Neural progenitor cell (in vitro differentiated cells): ENCODE data around the gene VAV3. TPM values are rescaled to one million over a fixed set of nuclear protein-coding genes. Genes with fewer than 3 reads are reported as not detected.

Experiments
- DNase-seq: peaks from one replicate; pipeline ENCODE4 v3.0.0-alpha.2; 2016; ENCODE audit warnings: low spot score
- H2AFZ ChIP-seq: fragments of 200-600 bp; sonication (generic); replicated peaks from 2 replicates; pipeline ENCODE4 v1.6.1; 2016; ENCODE audit warnings: antibody characterized with exemption
- H3F3A ChIP-seq: fragments of 200-600 bp; sonication (generic); 2 replicates; pipeline ENCODE4 v1.6.1; 2016; ENCODE audit warnings: antibody characterized with exemption, low read depth
- H3K27ac ChIP-seq: fragments of 200-600 bp; sonication (generic); 2 replicates; pipeline ENCODE4 v1.5.1; 2016; ENCODE audit warnings: mild to moderate bottlenecking
- H3K27me3 ChIP-seq: fragments of 200-600 bp; sonication (generic); 2 replicates; pipeline ENCODE4 v1.6.1; 2016; ENCODE audit warnings: mild to moderate bottlenecking, moderate library complexity
- H3K36me3 ChIP-seq: fragments of 200-600 bp; sonication (generic); 2 replicates; pipeline ENCODE4 v1.5.1; 2016
- H3K4me1 ChIP-seq: fragments of 200-600 bp; sonication (generic); 2 replicates; pipeline ENCODE4 v1.6.1; 2016; ENCODE audit warnings: mixed run types
- H3K4me2 ChIP-seq: fragments of 200-600 bp; sonication (generic); 2 replicates; pipeline ENCODE4 v1.6.1; 2016
- H3K4me3 ChIP-seq: fragments of 200-600 bp; sonication (generic); 2 replicates; pipeline ENCODE4 v1.5.1; 2016
- H3K79me2 ChIP-seq: fragments of 200-600 bp; sonication (generic); 2 replicates; pipeline ENCODE4 v1.6.1; 2016; ENCODE audit warnings: low read depth
- H3K9ac ChIP-seq: fragments of 200-600 bp; sonication (generic); 2 replicates; pipeline ENCODE4 v1.6.1; 2016
- H3K9me3 ChIP-seq: fragments of 200-600 bp; sonication (generic); 2 replicates; pipeline ENCODE4 v1.5.1; 2016; ENCODE audit warnings: low read depth
- H4K20me1 ChIP-seq: fragments of 200-600 bp; sonication (generic); 2 replicates; pipeline ENCODE4 v1.6.1; 2016; ENCODE audit warnings: low read depth
- H3K27ac Mint-ChIP-seq: 3 replicates; pipeline ENCODE4 v1.8.0; 2021; ENCODE audit warnings: mixed read lengths
- H3K27me3 Mint-ChIP-seq: 2 replicates; pipeline ENCODE4 v1.8.0; 2022; ENCODE audit warnings: low read depth, mild to moderate bottlenecking, inconsistent platforms, moderate library complexity, mixed read lengths; ENCODE audit not compliant: insufficient read depth
- H3K36me3 Mint-ChIP-seq: 3 replicates; pipeline ENCODE4 v1.8.0; 2021; ENCODE audit warnings: mixed read lengths
- H3K4me1 Mint-ChIP-seq: 3 replicates; pipeline ENCODE4 v1.8.0; 2021; ENCODE audit warnings: mixed read lengths
- H3K4me3 Mint-ChIP-seq: 3 replicates; pipeline ENCODE4 v1.8.0; 2021; ENCODE audit warnings: mild to moderate bottlenecking, moderate library complexity, mixed read lengths
- H3K9me3 Mint-ChIP-seq: 3 replicates; pipeline ENCODE4 v1.8.0; 2020; ENCODE audit warnings: mixed read lengths
- EZH2 ChIP-seq: fragments of 200-600 bp; sonication (generic); IDR thresholded peaks from 2 replicates; pipeline ENCODE4 v1.6.1; 2017; ENCODE audit warnings: antibody characterized with exemption, mild to moderate bottlenecking, moderate library complexity
- EZH2phosphoT487 ChIP-seq: fragments of 200-600 bp; sonication (generic); IDR thresholded peaks from 2 replicates; pipeline ENCODE4 v1.6.1; 2017; ENCODE audit warnings: antibody characterized with exemption
- total RNA-seq: library from RNA; depleted of rRNA; stranded (reverse); fragments of >200 nt; gene quantifications from 2 replicates; pipeline ENCODE4 v1.2.3, GENCODE V29; 2015; ENCODE audit warnings: low replicate concordance
- TF ChIP-seq, protein P1 (sequence below): fragments of 200-600 bp; sonication (generic); IDR thresholded peaks from 2 replicates; pipeline ENCODE4 v1.5.1; 2017; ENCODE audit warnings: antibody characterized with exemption, mild to moderate bottlenecking

Gene VAV3
- total RNA-seq, 1 donor from 2014 or later = 1.7 TPM

DNA sequence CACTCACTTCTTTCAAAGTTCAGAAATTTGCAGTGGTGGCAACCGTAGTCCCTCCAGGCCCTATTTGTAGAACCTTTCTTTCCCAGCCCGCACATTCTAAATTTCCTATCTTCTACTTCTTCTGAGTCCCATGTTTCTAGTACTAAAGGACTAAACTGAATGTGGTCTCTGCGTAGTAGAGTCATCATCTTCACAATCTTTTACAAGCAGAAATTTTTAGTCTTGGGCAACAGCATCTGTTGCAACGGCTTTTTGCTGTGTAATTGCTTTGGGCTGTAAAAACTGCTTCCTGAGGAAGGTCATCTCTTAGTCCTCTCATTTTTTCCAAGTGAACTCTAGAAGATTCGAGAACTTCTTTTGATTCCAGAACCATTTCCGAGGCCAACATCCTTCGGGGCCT, 23.9 kb downstream of the VAV3 start:
- Histone ChIP-seq H3K9me3 (no peaks in the 10 kb centered on the region), H3K27me3 (no peaks in the 10 kb centered on the region), H3F3A (no peaks in the 10 kb centered on the region), H3K4me2 (no peak overlapping the region), H3K36me3 (no peaks in the 10 kb centered on the region), H3K27ac (no peak overlapping the region), H4K20me1 (no peaks in the 10 kb centered on the region), H3K4me1 (peaks cover 7% of the 10 kb centered on the region), H3K79me2 (no peaks in the 10 kb centered on the region), H3K9ac (no peak overlapping the region), H3K4me3 (no peak overlapping the region), H2AFZ (no peak overlapping the region)
- Mint-ChIP-seq H3K27me3 (peaks cover 2% of the 10 kb centered on the region), H3K36me3 (no peaks in the 10 kb centered on the region), H3K4me3 (no peak overlapping the region), H3K4me1 (peaks cover 11% of the 10 kb centered on the region), H3K27ac (no peak overlapping the region), H3K9me3 (no peaks in the 10 kb centered on the region)
- TF ChIP-seq EZH2phosphoT487 (no peak), EZH2 (no peak)
- TF ChIP-seq, protein P1, sequence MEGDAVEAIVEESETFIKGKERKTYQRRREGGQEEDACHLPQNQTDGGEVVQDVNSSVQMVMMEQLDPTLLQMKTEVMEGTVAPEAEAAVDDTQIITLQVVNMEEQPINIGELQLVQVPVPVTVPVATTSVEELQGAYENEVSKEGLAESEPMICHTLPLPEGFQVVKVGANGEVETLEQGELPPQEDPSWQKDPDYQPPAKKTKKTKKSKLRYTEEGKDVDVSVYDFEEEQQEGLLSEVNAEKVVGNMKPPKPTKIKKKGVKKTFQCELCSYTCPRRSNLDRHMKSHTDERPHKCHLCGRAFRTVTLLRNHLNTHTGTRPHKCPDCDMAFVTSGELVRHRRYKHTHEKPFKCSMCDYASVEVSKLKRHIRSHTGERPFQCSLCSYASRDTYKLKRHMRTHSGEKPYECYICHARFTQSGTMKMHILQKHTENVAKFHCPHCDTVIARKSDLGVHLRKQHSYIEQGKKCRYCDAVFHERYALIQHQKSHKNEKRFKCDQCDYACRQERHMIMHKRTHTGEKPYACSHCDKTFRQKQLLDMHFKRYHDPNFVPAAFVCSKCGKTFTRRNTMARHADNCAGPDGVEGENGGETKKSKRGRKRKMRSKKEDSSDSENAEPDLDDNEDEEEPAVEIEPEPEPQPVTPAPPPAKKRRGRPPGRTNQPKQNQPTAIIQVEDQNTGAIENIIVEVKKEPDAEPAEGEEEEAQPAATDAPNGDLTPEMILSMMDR = no peak
- no peak for DNase-seq

DNA sequence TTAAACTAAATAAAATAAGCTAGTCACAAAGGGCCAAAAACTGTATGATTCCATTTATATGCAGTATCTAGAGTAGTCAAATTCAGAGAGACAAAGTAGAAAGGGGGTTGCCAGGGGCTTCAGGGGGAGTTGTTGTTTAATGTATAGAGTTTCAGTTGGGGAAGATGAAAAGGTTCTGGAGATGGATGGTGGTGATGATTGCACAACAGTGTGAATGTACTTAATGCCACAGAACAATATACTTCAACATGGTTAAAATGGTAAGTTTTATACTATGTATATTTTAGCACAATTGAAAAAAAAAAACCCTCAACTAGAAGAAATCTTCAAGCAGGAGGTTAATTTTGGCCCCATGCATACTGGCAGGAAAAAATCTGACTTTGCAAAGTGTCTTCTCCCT, 24.3 kb downstream of the VAV3 start:
- Histone ChIP-seq H3K9me3 (no peaks in the 10 kb centered on the region), H4K20me1 (no peaks in the 10 kb centered on the region), H3K79me2 (no peaks in the 10 kb centered on the region), H3K4me1 (peaks cover 9% of the 10 kb centered on the region), H3F3A (no peaks in the 10 kb centered on the region), H2AFZ (no peak overlapping the region), H3K36me3 (no peaks in the 10 kb centered on the region), H3K27ac (no peak overlapping the region), H3K27me3 (no peaks in the 10 kb centered on the region), H3K4me2 (no peak overlapping the region), H3K4me3 (no peak overlapping the region), H3K9ac (no peak overlapping the region)
- Mint-ChIP-seq H3K36me3 (no peaks in the 10 kb centered on the region), H3K4me3 (no peak overlapping the region), H3K27ac (no peak overlapping the region), H3K4me1 (peaks cover 11% of the 10 kb centered on the region), H3K27me3 (peaks cover 2% of the 10 kb centered on the region), H3K9me3 (no peaks in the 10 kb centered on the region)
- no peak for DNase-seq
- no peak for TF ChIP-seq EZH2phosphoT487

DNA sequence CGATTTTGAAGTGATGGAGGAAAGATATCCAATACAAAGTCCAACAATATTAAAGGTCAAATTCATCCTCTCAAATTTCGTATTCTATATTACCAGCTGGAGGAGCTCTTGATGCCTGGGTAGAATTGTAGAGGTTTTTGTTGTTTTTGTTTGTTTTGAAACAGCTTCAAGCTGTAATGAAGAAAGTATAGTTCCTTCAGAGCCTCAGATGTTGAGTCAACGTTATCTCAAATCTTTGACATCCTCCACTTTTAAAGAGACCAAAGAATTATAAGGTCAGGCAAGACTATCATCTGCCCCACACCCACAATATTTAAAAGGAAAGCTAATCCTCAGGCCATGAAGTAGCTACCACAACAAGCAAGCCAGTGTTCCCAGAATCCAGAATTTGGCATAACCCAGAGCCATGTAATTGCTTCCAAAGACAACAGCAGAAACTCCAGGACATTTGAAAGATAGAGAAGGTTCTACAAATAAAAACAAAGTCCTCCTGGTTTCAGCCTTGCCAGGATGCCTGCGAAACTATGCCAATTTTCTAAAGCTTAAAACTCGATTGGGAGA, 24.9 kb downstream of the VAV3 start:
- TF ChIP-seq EZH2 (no peak), EZH2phosphoT487 (no peak)
- TF ChIP-seq, protein P1 = no peak
- H3F3A ChIP-seq = no peaks in the 10 kb centered on the region

DNA sequence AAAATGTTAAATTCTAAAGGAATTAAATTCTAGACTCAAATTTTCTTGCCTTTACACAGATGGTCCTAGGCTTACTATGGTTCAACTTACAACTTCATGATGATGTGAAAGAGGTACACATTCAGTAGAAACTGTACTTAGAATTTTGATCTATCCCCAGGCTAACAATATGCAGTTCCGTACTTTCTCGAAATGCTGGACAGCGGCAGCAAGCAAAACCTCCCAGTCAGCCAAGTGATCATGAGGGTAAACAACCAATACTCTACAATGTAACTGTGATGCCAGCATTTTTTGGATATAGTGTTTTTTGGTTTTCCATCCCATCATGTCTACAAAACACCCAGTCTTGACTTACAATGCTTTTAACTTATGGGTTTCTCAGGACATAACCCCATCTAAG, 25.7 kb downstream of the VAV3 start:
- Histone ChIP-seq H3K27ac (no peak overlapping the region), H3K9ac (no peak overlapping the region), H3K36me3 (no peaks in the 10 kb centered on the region), H3K27me3 (no peaks in the 10 kb centered on the region), H3K4me1 (peaks cover 9% of the 10 kb centered on the region), H3K9me3 (no peaks in the 10 kb centered on the region), H3K4me3 (no peak overlapping the region), H2AFZ (no peak overlapping the region), H3K4me2 (no peak overlapping the region), H3F3A (no peaks in the 10 kb centered on the region), H3K79me2 (no peaks in the 10 kb centered on the region), H4K20me1 (no peaks in the 10 kb centered on the region)
- Mint-ChIP-seq H3K4me3 (no peak overlapping the region), H3K4me1 (peaks cover 11% of the 10 kb centered on the region), H3K36me3 (no peaks in the 10 kb centered on the region), H3K27ac (no peak overlapping the region), H3K9me3 (no peaks in the 10 kb centered on the region), H3K27me3 (peaks cover 2% of the 10 kb centered on the region)
- TF ChIP-seq, protein P1 = no peak
- no peak for DNase-seq

More for the DNA sequence above, 24.9 kb downstream of the VAV3 start:
- Histone ChIP-seq H3K79me2 (no peaks in the 10 kb centered on the region), H3K4me2 (no peak overlapping the region), H3K36me3 (no peaks in the 10 kb centered on the region), H3K4me3 (no peak overlapping the region), H3K27ac (no peak overlapping the region), H3K9me3 (no peaks in the 10 kb centered on the region), H3K9ac (no peak overlapping the region), H4K20me1 (no peaks in the 10 kb centered on the region), H3K27me3 (no peaks in the 10 kb centered on the region), H2AFZ (no peak overlapping the region), H3K4me1 (peaks cover 9% of the 10 kb centered on the region)
- Mint-ChIP-seq H3K4me3 (no peak overlapping the region), H3K9me3 (no peaks in the 10 kb centered on the region), H3K27me3 (peaks cover 2% of the 10 kb centered on the region), H3K27ac (no peak overlapping the region), H3K4me1 (peaks cover 11% of the 10 kb centered on the region), H3K36me3 (no peaks in the 10 kb centered on the region)
- DNase-seq = no peak
